Left colon (tissue), 2 donors: ENCODE data around the gene CEP128. TPM values are rescaled to one million over a fixed set of nuclear protein-coding genes. Genes with fewer than 3 reads are reported as not detected.
"Not testable (repeated sequence)": the region's sequence is repeated elsewhere in the genome, so short reads cannot be mapped to it uniquely, and the experiment has no call there.

ENCODE experiments used
- ATAC-seq: fragments of 200-7000 bp; cut with Tn5 transposase; one replicate; pipeline ENCODE4 v1.9.1; 2020; ENCODE audit warnings: mild to moderate bottlenecking, moderate library complexity
- DNase-seq, 2 donors: peaks; one replicate each; pipeline ENCODE4 v3.0.0-alpha.2; 2020
- intact Hi-C, 2 donors: fragments of 100-400 bp; cut with DNase I in 1 of 2; cut with micrococcal nuclease in 1 of 2; formaldehyde crosslinking; loops; one replicate each; pipeline versions ENCODE4 v1.11.2 to v1.14.0; 2022; cut with DNase I, micrococcal nuclease
- total RNA-seq, 2 donors: library from RNA; stranded (reverse); fragmentation: NEBNext Ultra II Directional; extraction: Animal tissue kit (Norgen Biotek cat#: 25700); gene quantifications; one replicate each; pipeline ENCODE4 v1.2.1, GENCODE V29; 2021
- donor health status: DM: no; HTN: no; CAD: no.
- donor health status: DM: yes; HTN: yes; CAD: no.

CEP128 gene
- total RNA-seq, 2 donors from 2014 or later: 2.7 to 5.6 TPM

DNA sequence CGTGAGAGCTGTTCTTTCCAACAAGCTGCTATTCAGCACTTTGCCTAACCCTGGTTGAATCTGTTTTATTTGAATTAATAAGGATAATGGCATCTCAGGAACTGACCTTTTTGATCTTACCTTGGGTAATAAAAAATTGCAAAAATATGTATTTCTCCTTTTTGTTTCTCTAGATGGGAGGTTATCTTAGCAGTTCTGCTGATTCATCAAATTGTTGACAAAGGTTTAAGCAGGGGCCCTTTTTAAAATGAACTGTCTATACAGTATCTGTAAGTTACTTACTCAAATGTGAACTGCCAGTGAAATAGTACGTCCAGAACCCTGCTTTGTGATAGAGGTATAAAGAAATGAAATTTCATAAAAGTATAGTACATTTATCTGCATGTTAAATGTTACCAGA lies 14.6 kb upstream of the CEP128 start:
- DNase-seq (no peak), ATAC-seq (no peak)
- intact Hi-C loops: no loop called here

DNA sequence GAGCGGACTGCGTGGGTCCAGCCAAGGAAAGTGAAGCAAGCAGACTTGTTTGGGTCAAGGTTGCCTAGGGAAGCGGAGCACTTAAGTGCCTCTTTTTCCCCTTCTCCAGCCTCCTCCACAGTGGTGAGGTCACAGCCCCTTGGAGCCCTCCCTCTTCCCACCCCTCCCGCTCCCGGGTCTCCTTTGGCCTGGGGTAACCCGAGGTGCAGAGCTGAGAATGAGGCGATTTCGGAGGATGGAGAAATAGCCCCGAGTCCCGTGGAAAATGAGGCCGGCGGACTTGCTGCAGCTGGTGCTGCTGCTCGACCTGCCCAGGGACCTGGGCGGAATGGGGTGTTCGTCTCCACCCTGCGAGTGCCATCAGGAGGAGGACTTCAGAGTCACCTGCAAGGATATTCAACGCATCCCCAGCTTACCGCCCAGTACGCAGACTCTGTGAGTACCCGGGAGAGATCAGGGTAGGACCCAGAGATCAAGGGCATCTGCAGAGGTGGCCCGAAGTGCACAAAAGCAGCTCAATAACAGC lies 13.9 kb upstream of the CEP128 start, which contains the start of gene TSHR:
Gene TSHR, plus strand, starts transcription at position 206 of the 526 bp plus-strand sequence. Its CDS starts 60 bp downstream, at position 266.
- intact Hi-C loops: loop anchor here in 1 of 2 donors (1.0 kb wide), 1 partner anchor 32 kb away; no protein-coding TSS in a partner anchor
- DNase-seq (peak in 1 of 2 donors; percentile 20), ATAC-seq (peak; percentile 21)

DNA sequence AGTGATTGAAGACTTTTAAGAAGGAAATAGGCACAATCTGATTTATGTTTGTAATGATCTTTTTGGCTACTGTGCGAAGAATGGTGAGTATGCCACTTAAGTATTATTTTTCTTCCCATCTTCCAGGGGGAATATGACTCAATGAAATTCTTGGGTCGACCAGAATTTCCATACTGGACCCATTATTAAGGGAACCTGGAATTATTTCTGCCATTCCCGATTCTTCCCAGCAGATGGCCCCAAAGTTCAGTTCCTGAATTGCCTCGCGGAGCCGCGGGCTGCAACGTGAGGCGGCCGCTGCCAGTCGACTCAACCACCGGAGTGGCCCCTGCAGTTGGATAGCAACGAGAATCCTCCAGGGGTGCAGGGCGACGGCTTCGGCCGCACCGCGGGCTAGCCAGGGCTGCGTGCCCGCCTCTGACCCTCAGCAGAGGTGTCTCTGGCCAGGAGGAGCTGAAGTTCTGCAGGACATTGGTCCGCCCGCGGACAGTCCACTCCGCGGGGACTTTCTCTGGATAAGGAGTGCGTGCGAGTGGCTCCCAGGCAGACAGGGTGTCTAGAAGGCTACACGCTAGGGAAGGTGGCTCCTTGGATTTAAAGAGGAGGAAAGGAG lies 13.3 kb upstream of the CEP128 start:
- peak; percentile 62 to 79 for DNase-seq
- intact Hi-C loops: loop anchor here in 1 of 2 donors (1.0 kb wide), 1 partner anchor 33 kb away; no protein-coding TSS in a partner anchor
- peak; percentile 89 for ATAC-seq

DNA sequence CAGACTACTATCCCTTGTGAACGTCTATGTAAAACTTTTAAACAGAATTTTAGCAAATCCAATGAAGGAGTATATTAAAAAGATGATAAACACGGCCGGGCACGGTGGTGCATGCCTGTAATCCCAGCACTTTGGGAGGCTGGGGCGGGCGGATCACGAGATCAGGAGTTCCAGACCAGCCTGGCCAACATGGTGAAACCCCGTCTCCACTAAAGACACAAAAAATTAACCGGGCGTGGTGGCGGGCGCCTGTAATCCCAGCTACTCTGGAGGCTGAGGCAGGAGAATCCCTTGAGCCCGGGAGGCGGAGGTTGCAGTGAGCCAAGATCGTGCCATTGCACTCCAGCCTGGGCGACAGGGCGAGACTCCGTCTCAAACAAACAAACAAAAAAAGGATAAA lies 11.7 kb upstream of the CEP128 start:
- DNase-seq, ATAC-seq, intact Hi-C loops: not testable (repeated sequence)

DNA sequence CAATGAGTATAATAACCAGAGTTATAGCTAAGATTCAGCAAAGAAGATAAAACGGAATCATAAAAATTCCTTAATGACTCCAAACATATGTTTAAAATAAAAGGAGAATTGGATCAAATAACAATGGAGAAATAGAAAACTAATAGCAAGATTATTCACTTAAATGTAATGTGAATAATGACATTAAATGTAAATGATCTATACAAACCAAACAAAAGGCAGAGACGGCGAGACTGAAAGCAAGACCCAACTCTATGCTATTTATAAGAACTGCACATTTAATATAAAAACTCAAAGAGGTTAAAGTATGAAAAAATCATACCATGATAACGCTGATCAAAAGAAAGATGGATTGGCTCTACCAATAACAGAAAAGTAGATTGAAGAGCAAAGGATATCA lies 10.0 kb upstream of the CEP128 start:
- no peak for DNase-seq
- intact Hi-C loops: no loop called here
- no peak for ATAC-seq

DNA sequence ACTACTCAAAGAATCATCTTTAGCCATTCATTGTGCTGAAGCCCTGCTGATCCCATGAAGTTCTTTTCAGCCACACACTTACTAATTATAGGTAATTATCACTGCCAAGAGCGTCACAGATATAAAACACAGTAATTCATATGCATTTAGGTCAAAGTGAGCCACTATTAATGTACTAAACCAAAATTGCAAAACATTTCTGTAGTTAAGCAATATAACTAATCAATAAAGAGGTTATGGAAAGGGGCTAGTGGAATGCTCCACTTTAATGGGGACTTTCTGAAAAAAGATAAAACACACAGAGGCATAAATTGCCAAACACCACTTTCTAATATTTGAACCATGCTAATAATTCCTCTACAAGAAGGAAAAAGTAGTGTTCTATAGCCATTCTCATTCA lies 6.8 kb upstream of the CEP128 start:
- DNase-seq: no peak
- intact Hi-C loops: no loop called here
- ATAC-seq: no peak

DNA sequence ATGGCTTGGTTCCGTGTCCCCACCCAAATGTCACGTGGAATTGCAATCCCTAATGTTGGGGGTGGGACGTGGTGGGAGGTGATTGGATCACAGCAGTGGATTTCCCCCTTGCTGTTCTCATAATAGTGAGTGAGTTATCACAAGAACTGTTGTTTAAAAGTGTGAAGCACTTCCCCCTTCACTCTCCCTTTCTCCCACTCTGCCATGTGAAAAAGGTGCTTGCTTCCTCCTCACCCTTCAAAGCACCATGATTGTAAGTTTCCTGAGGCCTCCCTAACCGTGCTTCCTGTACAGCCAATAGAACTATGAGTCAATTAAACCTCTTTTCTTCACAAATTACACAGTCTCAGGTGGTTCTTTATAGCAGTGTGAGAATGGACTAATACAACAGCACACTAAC lies 5.3 kb upstream of the CEP128 start:
- ATAC-seq: no peak
- DNase-seq: no peak
- intact Hi-C loops: no loop called here

DNA sequence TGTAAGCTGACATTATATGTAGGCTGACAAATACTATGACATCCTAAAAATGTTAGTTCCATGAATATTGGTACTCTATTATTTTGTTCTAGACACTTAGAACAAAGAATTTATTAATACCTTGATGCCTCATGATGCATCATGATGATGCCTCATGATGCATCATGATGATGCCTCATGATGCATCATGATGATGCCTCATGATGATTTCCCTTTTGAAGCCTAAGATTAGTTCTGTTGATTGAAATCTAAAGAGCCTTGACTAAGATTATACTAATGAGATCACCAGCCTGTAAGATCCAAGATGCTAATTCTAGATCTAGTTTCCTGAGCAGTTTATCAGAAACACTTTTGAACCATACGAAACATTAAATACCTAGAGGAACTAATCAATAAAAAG lies 4.6 kb upstream of the CEP128 start:
- DNase-seq (no peak), ATAC-seq (no peak)
- intact Hi-C loops: no loop called here

DNA sequence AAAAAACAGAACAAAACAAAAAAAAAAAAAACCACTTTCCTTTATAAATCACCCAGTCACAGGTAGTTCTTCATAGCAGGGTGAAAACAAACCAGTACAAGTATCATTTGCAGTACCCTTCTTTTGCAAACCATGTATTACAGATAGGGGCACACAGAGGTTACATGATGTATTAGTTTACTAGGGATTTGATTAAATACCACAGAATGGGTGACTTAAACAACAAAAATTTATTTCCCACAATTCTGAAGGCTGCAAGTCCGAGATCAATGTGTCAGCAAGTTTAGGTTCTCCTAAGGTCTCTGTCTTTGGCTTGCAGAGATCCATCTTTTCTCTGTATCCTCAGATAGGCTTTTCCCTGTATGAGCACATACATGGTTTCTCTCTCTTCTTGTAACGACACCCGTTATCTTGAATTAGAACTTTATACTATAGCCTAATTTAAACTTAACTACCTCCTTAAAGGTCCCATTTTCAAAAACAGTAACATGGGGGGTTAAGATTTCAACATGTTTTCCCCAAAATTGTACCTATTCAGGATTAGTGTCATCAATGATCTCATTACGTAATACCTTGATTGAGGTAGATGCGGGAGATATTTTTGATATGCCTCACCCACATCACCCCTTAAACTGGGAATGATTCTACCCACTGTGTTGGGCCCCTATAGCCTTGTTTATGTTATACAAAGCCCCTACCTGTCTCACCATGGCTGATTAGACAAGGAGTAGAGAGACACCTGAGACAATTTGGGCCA lies 3.5 kb upstream of the CEP128 start:
- DNase-seq (no peak), ATAC-seq (no peak)
- intact Hi-C loops: no loop called here

DNA sequence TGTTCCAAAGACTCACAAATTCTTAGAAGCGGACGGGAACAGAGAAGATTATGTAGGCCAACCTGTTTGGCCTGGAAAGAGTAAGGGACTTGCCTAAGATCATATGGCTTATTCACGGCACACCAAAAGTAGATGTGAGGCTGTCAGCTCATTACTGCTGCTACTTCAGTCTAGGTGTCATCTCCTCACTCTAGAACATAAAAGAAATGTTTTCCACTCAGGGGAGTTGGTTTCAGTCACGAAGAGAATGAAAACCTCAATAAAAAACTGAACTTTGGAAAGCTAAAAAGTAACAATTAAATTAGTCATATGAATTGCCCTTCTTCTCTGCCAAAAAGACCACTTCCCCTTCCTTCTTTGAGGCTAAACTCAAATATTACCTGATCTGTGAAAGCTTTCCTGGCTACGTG lies 658 bp upstream of the CEP128 start:
- ATAC-seq (no peak), DNase-seq (no peak)
- intact Hi-C loops: no loop called here

DNA sequence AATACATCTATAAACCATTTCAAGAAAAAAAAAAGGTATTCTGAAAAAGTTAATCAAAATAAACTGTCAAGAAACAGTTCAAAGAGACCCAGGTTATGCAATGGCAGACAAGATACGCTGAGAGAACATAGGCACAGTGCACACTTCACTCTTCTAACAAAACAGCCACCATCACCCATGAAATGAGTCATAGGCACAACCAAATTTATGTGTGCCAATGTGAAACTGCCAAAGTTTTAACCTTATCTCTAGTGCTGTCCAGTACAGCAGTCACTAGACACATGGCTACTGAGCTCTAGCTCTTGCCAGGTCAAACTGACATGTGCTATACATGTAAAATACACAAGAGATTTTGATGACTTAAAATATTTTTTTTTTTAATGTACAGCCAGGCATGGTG lies 1.4 kb downstream of the CEP128 start:
- no peak for ATAC-seq

DNA sequence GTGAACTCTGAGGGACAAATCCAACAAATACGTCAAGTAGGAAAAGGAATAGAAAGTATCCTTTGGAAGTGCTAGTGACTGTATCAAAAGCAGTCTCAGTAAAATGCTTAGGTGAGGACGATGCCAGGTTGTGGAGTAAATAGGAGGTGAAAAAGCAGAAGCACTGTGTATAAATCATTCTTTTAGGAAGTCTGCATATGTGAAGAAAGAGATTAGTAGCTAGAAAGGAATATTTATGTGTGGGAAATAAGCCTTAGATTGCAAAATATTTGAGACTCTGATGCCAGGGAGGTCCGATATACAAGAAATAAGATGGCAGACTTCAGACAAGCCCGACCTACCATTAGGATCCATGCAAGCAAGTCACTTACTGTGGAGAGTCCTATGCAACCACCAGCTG lies 7.9 kb downstream of the CEP128 start:
- intact Hi-C loops: no loop called here
- no peak for DNase-seq
- ATAC-seq: no peak

More for the DNA sequence above, 1.4 kb downstream of the CEP128 start:
- no peak for DNase-seq
- intact Hi-C loops: no loop called here

DNA sequence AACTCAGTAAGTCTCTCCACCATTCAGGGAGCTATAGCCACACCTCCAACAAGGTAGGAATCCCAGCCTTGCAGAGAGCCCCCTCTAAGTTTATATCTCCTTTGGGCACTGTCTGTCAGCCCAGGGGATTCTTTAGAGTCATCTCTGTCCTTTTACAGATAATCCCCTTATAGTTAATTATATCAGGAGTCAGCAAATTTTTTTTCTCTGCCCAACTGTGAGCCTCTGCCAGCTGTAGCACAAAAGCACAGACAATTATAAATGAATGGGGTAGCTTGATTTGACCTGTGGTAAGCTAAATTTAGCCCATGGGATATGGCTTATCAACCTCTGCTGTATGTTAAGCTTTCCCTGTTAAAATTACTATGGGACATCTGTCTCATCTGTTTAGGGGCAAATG lies 8.3 kb downstream of the CEP128 start:
- ATAC-seq (no peak), DNase-seq (no peak)
- intact Hi-C loops: no loop called here

DNA sequence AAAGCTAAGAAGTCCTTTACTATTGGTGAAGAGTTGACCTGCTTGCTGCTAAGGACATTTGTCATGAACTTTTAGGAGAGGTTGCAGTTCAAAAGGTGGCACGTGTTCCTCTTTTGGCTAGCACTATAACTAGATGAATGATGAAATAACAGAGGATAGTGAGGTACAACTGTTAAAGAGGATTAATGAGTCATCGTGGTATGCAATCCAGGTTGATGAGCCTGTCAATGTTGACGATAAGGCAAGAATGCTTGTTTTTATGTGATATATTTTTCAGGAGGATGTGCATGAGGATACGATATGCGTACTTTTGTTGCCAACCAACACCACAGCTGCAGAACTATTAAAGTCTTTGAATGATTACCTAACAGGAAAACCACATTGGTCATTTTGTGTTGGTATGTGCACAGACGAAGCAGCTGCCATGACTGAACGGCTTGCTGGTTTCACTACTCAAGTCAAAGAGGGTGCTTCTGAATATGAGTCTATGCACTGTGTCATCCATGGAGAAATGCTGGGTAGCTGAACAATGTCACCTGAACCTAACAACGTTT lies 10.6 kb downstream of the CEP128 start:
- DNase-seq (no peak), ATAC-seq (peak; percentile 26)
- intact Hi-C loops: no loop called here

DNA sequence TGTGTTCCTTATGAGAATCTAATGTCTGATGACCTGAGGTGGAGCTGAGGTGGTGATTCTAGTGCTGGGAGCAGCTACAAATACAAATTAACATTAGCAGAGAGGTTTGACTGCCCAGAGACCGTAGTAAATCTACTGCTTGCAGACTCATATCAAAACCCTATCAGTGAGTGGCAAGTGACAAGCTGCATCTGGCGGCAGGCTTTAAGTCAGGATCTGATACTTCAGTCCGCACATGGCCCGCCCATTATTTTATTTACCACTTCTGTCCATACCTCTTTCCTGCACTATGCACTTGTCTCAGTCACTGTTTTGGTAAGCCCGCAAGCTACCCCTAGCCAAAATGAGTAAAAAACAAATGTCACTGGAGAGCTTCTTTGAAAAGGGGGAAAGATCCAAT lies 11.4 kb downstream of the CEP128 start:
- intact Hi-C loops: no loop called here
- DNase-seq (no peak), ATAC-seq (no peak)

DNA sequence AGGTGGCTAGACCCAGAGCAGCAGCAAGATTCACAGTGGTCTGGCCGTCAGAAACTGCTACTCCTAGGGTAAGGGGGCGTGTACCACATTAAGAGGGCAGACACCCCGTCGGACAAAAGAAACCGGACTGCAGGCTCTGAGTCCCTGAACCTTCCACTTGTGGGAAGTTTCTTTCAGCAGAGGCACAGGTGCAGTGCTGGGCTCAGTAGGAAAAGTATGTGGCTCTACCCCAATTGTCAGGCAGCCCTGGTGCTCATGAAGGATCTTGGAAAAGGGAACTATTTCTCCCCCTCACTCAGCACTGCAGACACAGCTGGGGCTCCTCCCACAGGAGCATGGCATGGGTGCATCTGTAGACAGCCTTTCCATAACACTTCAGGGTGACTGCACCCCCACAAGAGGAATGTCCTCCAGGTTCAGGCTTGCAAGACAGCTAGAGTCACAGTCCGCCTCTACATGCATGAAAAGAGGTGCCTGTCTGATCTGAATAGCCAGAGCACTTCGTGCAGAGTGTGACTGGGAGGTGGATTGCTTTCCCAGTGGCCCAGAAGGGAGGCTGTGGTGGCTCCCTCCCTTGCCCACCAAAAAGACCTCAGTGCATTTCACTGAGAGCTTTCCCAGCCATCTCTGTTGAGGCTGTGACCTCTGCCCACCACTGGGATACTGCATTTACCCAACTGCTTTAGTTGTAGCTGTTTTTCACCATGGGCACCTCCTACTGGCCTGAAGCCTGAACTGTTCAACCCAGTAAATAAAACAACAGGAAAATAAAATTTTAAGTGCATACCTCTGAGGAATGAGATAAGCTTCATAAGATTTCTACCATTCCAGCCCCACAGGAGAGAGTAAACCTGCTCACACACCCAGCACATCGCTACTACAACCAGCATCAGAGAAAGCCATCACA lies 14.2 kb downstream of the CEP128 start:
- intact Hi-C loops: no loop called here
- DNase-seq (no peak), ATAC-seq (no peak)

DNA sequence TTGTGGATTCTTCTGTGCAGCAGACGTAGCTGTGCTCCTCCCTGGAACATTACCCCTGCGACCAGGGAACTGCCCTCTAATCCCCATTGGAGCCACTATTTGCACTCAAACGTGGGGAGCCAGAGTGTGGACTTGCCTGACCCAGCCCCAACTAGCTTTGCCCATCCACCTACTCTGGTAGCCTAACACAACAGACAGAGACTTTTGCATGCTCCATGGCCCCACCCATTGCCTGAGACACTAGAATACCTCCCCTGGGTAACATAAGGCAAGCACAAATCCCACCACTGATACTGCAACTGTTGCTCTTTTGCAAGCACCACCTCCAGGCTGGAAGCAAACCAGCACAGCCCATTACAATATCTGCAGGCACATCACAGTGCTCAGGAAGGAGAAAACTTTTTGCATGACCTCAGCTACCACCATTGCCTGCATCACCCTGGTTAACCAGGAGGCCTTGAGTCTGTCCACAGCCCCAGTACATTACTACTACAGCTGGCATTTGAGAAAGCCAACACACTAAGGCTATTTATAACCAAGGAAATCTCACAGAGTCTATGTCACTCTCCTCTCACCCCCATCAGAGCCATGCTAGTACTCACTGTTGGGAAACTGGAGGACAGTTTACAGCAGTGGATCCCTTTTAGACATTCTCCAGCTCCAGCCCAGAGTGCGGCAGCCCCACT lies 15.0 kb downstream of the CEP128 start:
- ATAC-seq: no peak
- no peak for DNase-seq
- intact Hi-C loops: no loop called here

DNA sequence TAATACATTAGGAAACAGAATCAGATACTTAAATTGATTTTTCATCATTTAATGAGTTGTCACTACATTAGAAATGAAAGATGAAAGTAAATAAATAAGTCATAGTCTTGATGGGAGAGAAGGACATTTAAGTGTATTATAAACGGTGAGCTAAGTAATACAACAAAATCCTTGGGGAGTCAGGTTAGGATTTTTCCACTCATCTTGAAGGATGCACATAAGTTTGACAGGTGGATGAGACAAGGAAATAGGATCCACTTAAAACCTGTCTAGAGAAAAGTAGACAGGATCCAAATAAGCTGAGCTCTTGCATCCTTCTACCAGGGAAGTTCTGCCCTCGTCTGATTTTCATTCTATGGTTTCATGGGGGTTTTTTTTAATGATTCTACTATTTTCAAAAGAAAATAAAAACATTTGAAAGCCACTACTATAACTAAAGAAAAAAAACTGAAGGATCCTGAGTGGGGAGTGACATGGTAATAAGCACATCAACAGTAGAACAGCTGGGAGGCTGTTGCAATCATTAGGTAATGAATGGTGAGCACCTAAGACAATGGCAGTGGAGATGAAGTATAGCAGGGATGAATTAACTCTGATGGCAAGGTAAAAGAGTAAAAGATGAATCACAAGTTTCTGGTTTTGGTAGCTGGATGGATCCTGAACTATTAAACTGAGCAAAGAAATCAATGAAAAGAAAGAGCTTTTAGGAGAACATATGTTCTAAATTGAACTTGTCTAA lies 17.0 kb downstream of the CEP128 start:
- no peak for DNase-seq
- intact Hi-C loops: no loop called here
- no peak for ATAC-seq
